CD4-positive, alpha-beta T cell treated with Interleukin-4 for 4 hours (primary cell): ENCODE results near the gene MINDY1.

ENCODE experiments used
- DNase-seq: peaks from one replicate; pipeline ENCODE4 v3.0.0-alpha.2; 2020

The MINDY1 gene, protein sequence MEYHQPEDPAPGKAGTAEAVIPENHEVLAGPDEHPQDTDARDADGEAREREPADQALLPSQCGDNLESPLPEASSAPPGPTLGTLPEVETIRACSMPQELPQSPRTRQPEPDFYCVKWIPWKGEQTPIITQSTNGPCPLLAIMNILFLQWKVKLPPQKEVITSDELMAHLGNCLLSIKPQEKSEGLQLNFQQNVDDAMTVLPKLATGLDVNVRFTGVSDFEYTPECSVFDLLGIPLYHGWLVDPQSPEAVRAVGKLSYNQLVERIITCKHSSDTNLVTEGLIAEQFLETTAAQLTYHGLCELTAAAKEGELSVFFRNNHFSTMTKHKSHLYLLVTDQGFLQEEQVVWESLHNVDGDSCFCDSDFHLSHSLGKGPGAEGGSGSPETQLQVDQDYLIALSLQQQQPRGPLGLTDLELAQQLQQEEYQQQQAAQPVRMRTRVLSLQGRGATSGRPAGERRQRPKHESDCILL

DNA sequence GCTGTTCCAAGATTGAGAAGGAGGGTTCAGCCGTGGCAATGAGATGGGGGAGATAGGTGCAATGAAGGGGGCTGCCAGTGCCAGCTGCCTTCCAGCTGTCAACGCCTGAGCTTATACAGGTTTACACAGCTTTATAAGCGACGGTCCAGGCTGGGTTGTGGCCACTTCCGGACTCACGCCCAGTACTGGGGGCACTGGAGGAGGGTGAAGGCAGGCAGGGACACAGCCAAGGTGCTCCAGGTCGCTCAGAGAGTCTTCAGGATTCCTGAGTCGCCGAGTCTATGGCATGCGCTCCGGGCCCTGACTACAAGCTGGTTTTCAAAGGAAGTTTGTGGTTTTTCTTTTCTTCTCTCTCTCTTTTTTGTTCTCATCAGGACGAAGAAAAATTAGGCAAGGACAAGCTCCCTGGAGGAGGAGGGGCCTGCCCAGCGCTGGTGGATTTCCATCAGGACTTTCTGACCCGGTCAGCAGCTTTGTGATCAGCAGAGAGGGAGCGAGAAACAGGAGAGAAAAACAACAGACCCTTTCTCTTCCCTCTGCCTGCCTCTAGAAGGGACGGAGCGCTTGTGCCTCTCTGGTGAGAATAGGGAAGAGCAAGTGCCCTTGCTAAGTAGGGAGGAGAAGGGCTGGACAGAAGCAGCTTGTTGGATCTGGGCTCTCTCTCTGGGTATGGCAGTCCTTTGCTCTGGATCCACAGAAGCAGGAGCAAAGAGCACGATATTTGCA lies at the start of gene MINDY1:
Gene MINDY1, minus strand, starts transcription at position 576 of the 726 bp plus-strand sequence. CDS start 4,285 bp downstream, outside the sequence.
- DNase-seq, result peak; percentile 36

DNA sequence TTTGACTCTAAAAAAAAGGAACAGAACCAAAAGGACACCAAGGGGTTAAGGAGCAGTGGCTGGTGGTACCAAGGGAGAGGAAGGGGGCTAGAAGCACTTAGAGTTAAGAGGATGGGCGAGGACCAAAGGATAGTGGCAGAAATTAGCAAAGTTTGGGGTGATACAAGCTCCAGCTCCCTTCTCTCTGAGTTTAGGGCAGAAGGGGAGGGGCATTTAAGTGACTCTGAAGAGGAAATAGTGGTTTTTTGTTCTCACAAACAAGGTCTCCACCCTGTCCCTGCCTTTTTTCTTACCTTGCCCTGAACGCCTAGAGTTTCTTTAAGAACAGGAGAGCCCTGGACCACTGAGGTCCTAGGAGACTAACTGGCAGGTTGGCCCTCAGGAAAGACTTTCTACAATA lies 49.4 kb upstream of the MINDY1 start:
- peak; percentile 82 for DNase-seq

DNA sequence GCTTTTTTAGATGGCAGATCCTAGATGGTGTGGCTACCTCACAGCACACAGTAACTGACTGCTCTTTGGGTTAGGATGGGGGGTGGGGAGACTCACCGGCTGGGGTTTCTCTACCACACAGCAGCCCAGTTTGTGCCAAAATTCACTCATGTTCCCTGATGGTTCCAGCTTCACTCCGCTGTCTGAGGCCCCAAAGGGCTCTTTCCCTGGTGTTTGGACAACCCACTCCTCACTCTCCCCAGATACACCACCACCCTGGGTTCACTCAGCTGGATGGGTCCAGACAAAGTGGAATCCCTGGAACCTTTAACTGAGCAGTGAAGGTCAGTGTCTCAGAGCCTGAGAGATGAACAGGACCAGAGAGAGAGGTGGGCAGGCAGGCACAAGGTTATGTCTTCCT lies 48.9 kb upstream of the MINDY1 start:
- no peak for DNase-seq

DNA sequence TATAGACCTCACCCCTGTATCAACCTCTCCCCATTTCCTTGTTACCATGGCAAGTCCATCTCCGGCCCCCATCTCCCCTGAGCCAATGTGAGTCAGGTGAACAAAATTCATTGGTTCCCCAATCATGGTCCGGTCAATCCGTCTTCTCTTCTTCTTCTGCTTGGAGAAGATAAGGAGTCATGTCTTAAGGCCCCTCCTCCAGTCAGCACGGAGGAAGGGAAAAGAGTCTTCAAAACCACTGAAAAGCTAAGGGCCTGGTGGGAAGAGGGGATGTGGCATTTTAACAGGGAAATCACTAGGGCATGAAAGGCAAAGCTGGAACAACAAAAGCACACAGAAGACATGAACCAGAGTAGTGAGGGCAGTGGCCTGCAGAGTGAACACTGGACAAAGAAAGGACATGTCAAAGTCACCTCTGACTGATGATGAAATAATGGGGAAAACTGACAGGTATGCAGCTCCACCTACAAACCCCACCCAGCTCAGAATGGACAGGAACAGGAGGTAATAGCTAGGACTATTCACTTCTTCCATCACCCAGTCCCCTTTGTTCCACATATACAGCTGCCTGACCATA lies 48.4 kb upstream of the MINDY1 start:
- no peak for DNase-seq

DNA sequence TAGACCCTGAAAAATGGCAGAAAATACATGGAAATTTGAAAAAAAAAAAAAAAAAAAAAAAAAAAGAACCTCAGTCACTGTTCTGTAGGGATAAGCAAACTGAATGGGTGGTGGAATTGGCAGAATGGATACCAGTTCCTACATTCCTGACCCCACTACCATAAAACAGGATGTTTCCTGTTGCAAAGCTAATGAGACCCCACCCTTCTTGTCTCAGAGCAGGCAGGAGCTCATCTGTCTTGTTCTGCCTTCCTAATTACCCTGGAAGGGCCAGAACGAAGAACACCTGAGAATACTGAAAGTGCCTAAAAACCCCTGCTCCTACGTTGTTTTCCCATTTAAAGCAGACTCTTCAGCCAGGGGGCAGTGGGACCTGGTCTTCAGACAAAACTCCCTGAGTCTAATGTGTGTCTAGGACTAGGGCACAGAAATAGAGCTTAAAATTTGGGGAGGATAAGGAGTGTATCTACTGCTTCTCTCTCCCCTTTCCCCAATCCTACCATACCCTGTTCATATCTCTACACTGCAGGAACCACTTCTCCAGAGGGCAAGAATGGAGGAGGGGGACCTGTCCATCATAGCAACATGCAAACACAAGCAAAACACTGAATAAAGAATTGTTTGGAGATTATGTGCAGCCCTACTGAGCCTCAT lies 44.8 kb upstream of the MINDY1 start:
- DNase-seq, result no peak

DNA sequence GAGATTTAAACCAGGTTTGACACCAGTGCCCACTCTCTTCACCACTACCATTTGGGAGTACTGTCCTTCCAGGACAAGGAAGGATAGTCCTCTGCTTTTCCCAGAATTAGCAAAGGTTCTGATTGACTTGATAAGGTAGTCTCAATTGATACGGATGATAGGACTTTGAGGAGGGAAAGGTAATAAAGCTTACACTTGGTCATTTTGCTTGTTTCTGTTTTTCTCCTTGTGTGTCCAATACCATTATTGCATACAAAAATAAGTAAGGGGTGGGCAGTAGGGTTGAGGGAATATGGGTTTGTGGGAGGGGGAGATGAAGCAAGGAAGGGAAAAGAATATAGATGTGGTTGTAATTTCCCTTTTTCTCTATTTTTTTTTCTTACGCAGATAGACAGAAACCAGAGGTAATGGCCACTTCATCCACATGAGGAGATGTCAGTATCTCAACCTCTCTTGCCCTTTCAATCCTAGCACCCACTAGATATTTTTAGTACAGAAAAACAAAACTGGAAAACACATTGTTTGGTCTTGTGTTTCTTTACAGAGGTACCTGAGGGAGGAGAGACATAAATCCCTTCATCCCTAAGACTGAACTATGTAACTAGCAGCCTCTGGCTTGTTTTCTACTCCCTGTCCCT lies 43.5 kb upstream of the MINDY1 start:
- no peak for DNase-seq

DNA sequence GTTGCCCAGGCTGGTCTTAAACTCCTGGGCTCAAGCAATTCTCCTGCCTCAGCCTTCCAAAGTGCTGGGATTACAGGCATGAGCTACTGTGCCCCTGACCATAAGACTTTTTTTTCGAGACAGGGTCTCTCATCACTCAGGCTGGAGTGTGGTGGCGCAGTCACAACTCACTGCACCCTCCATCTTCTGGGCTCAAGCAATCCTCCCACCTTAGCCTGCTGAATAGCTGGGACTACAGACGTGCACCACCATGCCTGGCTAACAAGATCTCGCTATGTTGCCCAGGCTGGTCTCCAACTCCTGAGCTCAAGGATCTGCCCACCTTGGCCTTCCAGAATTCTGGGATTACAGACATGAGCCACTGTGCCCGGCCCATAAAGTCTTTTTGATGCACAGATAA lies 42.8 kb upstream of the MINDY1 start:
- DNase-seq, result no peak

DNA sequence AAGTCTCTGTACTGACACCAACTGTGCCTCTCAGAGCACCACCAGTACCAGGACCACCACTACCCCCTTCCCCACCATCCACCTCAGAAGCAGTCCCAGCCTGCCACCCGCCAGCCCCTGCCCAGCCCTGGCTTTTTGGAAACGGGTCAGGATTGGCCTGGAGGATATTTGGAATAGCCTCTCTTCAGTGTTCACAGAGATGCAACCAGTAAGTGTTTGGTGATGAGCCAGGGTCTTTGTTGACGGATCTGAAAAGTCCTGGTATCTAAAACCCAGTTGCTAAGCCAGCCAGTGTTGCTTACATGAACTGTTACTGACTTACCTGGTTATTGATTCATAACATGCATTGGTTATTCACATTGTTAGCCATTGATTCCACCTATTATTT lies 41.9 kb upstream of the MINDY1 start:
- DNase-seq, result no peak

DNA sequence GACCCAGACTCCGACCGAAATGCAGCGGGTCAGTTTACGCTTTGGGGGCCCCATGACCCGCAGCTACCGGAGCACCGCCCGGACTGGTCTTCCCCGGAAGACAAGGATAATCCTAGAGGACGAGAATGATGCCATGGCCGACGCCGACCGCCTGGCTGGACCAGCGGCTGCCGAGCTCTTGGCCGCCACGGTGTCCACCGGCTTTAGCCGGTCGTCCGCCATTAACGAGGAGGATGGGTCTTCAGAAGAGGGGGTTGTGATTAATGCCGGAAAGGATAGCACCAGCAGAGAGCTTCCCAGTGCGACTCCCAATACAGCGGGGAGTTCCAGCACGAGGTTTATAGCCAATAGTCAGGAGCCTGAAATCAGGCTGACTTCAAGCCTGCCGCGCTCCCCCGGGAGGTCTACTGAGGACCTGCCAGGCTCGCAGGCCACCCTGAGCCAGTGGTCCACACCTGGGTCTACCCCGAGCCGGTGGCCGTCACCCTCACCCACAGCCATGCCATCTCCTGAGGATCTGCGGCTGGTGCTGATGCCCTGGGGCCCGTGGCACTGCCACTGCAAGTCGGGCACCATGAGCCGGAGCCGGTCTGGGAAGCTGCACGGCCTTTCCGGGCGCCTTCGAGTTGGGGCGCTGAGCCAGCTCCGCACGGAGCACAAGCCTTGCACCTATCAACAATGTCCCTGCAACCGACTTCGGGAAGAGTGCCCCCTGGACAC lies 41.4 kb upstream of the MINDY1 start:
- DNase-seq, result peak; percentile 63

DNA sequence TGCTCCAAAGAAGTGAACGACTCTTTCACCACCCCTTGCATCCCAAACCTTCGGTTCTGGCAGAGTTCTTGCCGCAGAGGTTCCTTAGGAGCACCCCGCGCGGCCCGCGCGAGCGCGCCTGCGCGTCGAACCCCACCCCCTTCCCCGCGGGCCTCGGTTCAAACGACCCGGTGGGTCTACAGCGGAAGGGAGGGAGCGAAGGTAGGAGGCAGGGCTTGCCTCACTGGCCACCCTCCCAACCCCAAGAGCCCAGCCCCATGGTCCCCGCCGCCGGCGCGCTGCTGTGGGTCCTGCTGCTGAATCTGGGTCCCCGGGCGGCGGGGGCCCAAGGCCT lies 40.9 kb upstream of the MINDY1 start, which contains the start of gene C1orf56:
Gene C1orf56, plus strand, starts transcription at position 161 of the 334 bp plus-strand sequence. Its CDS starts 97 bp downstream, at position 258.
- DNase-seq, result peak; percentile 58

DNA sequence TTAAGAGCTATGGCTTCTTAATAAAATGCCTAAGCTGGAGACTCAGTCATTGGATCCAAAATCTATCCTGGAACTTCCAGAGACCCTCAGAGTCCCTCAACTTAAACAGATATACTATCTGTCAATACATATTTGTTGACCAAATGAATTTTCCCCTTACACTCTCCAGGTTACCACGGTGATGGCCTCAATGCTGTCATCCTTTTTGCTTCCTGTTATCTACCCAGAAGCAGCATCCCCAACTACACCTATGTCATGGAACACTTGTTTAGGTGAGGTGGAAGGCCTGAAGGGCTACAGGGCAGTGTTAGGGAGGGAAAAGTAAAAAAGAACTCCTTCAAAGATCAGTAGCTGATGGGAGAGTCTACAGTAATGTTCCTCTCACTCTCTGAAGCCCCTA lies 36.5 kb upstream of the MINDY1 start:
- DNase-seq, result no peak

DNA sequence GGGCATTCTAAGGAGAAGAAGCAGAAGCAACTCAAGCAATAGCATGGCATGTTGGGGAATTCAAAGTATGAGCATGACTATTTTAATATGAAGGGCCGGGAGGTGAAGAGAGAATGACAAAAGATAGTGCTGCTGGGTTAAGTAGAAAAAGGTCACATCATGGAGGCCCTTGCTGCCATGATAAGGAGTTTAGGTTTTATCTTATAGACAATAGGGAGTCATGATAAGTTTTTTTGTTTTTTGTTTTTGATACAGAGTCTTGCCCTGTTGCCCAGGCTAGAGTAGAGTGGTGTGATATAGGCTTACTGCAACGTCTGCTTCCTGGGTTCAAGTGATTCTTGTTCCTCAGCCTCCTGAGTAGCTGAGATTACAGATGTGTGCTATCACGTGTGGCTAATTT lies 32.8 kb upstream of the MINDY1 start:
- no peak for DNase-seq

DNA sequence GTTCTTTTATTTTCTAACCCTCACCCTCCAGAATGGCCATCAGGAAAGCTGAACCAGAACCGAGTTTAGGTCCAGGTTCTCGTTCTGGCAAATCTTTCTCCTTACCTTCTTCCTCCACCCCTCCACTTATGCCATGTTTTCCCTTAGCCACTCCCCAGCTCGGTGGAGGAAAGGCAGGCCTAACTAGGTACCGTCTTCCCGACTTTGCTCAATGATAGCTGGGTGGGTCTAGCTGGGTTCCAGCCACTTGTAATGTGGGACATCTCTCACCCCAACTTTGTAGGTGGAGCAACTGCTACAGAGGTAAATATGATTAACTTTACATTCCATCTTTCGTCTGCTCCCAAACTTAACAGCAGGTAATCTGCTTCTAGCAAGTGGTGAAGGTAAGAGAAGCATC lies 30.3 kb upstream of the MINDY1 start:
- DNase-seq, result no peak

DNA sequence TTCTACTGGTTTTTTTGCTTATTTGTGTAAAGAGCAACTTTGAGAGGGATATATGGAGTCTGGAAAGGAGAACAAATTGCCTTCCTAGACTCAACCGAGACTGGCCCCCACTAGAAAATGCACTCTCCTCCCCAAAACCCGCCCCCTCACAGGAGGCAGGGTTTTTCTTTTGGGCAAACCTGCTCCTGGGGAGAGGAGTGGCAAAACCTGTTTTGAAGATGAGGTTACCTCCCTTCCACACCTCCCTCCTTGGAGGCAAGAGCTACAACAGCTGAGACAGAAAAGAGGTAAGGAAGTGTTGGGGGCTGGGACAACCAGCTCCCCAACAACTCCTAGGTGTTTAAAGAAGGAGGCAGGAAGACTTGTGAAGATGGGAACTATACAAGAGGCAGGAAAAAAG lies 29.7 kb upstream of the MINDY1 start, which contains the start of gene BNIPL:
Gene BNIPL, plus strand, starts transcription at position 231 of the 400 bp plus-strand sequence. Its CDS starts 140 bp downstream, at position 371.
- DNase-seq, result no peak

DNA sequence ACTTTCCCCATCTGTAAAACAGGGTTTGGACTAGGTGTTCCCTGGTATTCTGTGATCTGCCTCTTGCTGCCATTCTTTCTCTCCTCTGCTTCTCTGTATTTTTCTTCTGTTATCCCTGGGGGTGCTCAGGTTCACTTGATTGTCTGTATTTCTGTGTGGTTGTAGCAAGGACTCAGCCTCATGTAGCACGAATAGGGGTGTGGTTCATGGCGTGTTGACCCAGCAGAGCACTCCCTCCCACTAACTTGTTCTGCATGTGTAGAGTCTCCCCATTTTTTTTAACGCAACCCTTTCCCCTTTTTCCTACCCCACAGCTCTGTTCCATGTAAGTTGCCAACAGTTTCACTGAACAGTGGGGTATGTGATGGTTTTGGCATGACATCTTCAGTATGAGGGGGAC lies 28.5 kb upstream of the MINDY1 start:
- DNase-seq, result no peak

DNA sequence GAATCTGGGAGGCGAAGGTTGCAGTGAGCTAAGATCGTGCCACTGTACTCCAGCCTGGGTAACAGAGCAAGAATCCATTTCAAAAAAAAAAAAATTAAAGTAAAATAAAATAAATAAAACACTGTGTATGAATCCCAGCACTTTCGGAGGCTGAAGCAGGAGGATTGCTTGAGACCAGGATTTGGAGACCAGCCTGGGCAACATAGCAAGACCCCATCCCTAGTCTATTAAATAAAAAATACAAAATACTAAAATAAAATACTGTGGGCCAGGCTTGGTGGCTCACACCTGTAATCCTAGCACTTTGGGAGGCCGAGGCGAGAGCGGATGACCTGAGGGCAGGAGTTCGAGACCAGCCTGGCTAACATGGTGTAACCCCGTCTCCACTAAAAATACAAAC lies 25.5 kb upstream of the MINDY1 start:
- DNase-seq, result no peak

DNA sequence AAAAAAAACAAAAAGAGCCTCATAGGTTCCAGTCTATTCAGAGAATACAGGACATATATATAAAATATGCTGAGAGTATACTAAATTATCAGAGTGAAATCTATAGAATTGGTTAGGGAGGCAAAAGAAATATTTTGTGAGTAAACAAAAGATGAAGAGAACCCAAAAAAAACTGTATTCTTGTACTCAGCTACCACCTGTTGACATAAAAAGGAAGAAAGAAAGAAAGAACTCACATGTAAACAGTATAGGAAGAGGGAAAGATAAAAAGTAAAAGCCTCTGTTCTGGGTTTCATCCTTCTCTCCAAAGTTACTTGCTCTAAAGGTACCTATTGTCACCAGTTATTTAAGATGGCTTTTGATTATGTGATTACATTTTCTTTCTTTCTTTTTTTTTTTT lies 19.8 kb upstream of the MINDY1 start:
- DNase-seq, result no peak

DNA sequence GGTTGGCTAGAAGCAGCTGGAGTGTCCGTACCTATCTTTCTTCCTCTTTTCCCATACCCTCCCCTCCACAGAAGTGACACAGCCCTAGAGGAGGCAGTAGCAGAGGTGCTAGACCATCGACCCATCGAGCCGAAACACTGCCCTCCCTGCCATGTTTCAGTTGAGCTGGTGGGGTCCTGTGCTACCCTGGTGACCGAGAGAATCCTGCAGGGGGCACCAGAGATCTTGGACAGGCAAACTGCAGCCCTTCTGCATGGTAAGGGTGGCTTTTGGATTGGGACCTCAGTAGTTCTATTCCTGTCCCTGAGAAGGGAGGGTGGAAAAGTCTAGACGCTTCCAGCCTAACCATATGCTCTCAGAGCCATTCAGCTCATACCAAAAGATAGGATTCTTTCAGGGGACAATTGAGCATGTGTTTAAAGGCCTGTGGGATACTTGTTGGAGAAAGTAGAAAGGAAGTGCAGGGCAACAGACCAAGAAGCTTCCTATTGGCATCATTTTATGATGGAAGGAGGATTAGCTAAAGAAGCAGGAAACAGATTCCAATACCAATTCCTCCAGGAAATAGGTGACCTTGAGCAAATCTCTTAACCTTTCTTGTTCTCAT lies 17.9 kb upstream of the MINDY1 start:
- peak; percentile 86 for DNase-seq

DNA sequence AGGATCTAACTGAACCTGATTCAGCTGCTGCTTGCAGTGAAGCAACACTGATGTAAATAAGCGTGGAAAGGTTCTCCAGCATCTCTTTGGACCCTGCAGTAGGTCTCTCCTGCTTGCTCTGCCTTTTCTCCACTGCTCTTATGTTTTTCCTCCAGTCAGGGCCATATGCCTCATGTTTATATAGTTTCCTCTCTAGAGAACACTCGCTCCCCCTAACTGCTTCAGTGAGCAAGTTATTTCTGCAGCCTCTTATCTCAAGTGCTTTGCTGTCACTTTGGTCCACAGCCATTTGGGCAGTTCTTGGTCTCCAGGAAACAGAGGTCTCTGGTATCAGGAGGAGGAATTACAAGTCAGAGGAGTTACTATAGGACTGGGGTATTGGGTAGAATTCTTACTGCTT lies 6.8 kb upstream of the MINDY1 start:
- no peak for DNase-seq

DNA sequence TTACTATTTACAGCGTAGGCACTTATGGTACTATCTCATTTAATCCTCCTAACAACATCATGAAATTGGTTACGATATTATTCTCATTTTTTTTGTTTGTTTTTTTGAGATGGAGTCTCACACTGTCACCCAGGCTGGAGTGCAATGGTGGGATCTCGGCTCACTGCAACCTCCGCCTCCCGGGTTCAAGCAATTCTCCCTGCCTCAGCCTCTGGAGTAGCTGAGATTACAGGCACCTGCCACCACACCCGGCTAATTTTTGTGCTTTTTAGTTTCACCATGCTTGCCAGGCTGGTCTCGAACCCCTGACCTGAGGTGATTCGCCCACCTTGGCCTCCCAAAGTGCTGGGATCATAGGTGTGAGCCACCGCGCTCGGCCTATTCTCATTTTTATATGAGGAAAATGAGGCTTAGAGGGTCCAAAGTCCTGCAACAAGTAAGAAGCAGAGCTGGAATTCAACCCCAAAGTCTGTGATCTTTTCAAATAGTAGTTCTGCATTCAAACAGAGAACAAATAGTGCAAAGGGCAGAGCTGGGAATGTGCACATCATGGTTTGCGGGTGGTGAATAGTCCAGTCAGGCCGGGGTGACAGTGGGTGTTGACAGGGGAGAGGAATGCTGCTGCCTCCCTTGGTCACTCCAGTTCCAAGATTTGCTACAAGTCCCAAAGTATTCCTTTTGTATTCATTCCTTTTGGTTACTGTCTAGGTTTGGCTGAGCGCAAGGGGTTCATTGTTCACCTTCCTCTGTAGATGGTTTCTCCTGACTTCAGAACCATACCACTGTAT lies 6.2 kb upstream of the MINDY1 start:
- no peak for DNase-seq
